ENCODE results near the gene CTBP1. TPM values are rescaled to one million over a fixed set of nuclear protein-coding genes. Genes with fewer than 3 reads are reported as not detected.

CTBP1 gene
- total RNA-seq, 1 donor from 2014 or later = 112 TPM

Other genes starting within 250 kb of the CTBP1 start
- 22.4 TPM for gene FGFRL1, start 237.5 kb downstream of the CTBP1 start, total RNA-seq
- not detected for gene RNF212, start 135.6 kb downstream of the CTBP1 start, total RNA-seq
- 13.9 TPM for gene SPON2, start 76.5 kb downstream of the CTBP1 start, total RNA-seq
- 49.5 TPM for gene MAEA, start 40.8 kb upstream of the CTBP1 start, total RNA-seq
- 5.9 TPM for gene UVSSA, start 98.1 kb upstream of the CTBP1 start, total RNA-seq
- not detected for gene NKX1-1, start 157.3 kb upstream of the CTBP1 start, total RNA-seq

All from left ventricle myocardium inferior (tissue), 1 donor.